Loucy (cell line): ENCODE measurements around the gene PRKAR2B.

ENCODE experiments used
- EZH2phosphoT487 ChIP-seq: fragments of 200-600 bp; IDR thresholded peaks from 2 replicates; pipeline ENCODE4 v1.6.1; 2018; ENCODE audit warnings: antibody characterized with exemption, mild to moderate bottlenecking, moderate library complexity, borderline replicate concordance
- TF ChIP-seq, protein P1 (sequence below): fragments of 200-600 bp; sonication (generic); conservative IDR thresholded peaks from 2 replicates; pipeline ENCODE4 v1.5.1; 2014; ENCODE audit warnings: mild to moderate bottlenecking, antibody characterized with exemption, low read length

DNA sequence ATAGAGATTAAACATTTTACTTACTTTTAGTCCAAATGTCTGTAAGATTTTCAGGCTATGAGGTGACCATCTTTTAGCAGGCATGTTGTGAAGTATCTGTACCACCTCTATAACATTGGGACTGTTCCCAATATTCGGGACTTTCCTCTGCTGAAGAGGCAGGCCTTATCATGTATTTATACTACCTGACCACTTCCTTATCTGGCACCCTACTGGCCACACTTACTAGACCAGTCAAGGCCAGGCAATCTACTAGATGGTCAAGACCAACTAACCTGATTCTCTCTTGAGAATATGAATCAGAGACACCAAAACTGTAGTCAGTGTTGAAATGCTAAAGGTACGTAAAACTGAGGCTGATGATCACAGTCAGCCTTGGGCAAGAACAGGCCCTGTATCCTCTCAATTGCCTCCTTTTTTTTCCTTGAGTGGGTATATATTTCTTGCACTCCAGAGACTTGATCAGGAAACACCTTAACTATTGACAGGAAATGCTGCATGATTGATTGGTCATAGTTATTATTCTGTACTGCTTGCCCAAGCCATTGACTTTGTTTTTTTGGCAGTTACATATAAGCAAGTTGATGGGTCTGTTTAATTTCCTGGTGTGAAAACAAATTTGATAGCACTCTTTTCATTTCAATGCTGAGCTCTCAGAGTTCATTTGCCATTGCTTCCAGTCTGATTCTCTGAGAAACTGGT is 5.2 kb upstream of the PRKAR2B start:
- TF ChIP-seq, protein P1, sequence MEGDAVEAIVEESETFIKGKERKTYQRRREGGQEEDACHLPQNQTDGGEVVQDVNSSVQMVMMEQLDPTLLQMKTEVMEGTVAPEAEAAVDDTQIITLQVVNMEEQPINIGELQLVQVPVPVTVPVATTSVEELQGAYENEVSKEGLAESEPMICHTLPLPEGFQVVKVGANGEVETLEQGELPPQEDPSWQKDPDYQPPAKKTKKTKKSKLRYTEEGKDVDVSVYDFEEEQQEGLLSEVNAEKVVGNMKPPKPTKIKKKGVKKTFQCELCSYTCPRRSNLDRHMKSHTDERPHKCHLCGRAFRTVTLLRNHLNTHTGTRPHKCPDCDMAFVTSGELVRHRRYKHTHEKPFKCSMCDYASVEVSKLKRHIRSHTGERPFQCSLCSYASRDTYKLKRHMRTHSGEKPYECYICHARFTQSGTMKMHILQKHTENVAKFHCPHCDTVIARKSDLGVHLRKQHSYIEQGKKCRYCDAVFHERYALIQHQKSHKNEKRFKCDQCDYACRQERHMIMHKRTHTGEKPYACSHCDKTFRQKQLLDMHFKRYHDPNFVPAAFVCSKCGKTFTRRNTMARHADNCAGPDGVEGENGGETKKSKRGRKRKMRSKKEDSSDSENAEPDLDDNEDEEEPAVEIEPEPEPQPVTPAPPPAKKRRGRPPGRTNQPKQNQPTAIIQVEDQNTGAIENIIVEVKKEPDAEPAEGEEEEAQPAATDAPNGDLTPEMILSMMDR = no peak
- no peak for TF ChIP-seq EZH2phosphoT487
